ENCODE data around the gene FAM110C.

FAM110C gene

DNA sequence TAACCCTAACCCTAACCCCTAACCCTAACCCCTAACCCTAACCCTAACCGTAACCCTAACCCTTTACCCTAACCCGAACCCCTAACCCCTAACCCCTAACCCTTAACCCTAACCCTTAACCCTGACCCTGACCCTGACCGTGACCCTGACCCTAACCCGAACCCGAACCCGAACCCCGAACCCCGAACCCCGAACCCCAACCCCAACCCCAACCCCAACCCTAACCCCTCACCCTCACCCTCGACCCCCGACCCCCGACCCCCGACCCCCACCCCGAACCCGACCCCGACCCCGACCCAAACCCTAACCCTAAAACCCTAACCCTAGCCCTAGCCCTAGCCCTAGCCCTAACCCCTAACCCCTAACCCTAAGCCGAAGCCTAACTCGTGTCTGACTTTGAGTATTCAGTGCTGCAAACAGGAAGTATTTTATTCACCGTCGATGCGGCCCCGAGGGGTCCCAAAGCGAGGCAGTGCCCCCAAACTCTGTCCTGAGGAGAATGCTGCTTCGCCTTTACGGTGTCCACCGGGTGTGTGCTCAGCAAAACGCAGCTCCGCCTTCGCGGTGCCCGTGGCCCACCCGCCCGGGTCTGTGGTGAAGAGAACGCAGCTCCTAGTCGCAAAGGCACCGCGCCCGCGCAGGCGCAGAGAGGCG, 36.0 kb downstream of the FAM110C start:
- no peak for DNase-seq (ENCODE audit: low read depth in 1 of 2, low spot score in 1 of 2)
